NCI-H460 (cell line): ENCODE results near the gene GID8. TPM values are rescaled to one million over a fixed set of nuclear protein-coding genes. Genes with fewer than 3 reads are reported as not detected.

Experiments
- DNase-seq: peaks from one replicate; pipeline ENCODE4 v3.0.0-alpha.2; 2016; ENCODE audit warnings: low read depth; ENCODE audit errors: extremely low read depth
- total RNA-seq: library from RNA; depleted of rRNA; stranded (reverse); fragments of >200 nt; shearing (Covaris generic); gene quantifications from 2 replicates; pipeline ENCODE4 v1.2.3, GENCODE V29; 2014

GID8 gene
- total RNA-seq, 1 experiment from 2014 or later = 22.6 TPM

DNA sequence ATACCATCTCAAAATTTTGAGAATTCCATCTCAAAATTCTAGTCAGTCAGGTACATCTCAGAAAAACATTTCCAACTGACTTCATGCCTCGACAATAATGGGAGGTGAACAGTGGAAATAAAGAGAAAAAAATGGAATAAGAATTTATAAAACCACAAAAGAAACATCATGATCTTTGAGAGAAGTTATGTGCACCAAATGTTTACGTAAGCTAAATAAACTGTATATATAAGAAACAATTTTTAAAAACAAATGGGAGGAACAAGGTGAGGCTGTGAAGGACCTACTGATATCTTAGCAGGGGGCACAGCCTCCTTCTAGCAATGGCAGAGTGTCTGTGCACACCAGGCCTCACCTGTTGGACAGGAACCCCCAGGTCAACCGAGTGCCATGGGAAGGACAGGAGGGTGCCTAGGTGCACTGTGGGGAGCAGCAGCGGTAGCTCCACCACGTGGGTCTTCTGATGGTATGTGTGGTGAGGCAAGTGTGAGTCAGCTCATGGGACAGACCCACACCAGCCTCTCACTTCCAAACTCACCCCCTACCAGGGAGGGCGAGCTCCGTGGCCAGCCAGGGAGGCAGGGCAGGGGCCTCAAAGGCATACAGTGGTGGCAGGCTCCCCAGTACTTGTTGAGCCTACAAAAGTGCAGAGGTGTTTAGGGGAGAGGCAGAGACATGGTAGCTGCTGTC is 34.9 kb upstream of the GID8 start:
- no peak for DNase-seq

DNA sequence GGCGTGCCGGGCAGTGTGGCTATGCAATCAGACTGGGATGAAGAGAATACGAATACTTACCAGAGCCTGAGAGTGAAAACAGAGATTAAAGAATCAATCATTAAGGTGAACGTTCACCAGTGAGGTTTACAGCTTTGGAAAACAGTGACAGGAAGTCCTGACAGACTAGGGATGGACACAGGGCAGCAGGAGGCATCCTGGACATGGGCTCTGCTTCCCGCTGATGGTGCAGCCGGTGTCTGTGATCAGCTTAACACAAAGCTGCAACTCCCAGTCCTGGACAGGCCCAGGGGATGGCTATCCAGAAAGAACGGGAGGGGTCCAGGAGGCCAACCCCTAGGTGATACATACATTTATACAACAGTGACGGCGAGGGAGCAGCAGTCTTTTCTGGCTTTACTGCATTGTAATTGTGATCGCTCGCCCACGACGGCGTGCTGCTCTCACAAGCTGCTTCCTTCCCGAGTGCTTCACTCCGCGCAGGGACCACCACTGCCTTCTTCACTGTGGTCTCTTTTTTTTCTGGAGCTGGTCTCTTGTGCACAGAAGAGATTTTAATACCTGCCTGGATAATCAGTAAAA is 32.3 kb upstream of the GID8 start:
- no peak for DNase-seq

DNA sequence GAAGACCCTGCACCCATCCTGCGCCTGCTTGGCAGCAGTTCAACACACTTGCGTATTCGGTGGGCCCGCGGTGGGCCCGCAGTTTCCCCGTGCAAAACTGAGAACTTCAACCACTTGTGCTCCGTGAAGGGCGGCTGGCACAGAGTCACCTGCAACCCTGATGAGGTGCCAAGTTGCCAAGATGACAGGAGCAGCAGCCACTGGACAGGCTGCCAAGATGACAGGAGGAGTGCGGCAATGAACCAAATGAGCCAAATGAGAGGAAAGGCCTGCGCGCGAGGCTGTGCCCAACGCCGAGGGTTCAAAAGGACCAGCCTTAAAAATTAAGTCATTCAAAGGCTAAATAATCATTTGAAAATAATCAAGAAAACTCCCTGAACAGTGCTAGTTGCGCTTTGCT is 31.7 kb upstream of the GID8 start:
- no peak for DNase-seq

DNA sequence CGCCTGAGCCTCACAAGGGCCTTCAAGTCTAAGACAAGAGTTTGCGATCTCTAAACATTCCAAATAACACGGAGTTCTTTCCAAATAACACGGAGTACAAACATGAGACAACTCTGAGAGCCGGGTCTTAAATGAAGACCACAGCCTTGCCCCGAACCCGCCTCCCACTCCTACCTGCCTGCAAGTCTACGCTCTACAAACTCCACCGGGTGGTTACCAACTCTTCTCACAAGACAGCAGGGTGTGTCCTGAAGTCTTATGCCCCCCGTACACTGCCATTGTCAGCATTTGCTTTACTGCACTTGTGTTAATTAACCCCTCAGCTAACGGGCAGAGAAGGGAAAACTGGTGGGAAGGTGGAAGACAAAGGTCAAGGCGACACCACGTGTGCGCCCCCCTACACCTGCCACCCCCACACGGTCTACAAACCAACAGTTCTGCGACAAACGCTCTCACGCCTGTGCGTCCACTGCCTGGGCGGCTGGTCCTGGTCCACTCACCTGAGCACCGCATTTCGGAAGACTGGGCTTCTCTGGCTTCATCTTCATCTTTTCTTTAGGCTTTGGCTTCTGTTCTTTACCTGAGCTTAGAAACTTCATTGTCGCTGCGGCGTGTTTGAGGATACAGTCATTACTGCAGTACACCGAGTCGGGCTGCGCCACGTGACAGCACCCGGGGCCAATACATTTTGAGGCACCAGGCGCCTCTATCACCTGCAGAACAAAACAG is 31.1 kb upstream of the GID8 start:
- DNase-seq = no peak

DNA sequence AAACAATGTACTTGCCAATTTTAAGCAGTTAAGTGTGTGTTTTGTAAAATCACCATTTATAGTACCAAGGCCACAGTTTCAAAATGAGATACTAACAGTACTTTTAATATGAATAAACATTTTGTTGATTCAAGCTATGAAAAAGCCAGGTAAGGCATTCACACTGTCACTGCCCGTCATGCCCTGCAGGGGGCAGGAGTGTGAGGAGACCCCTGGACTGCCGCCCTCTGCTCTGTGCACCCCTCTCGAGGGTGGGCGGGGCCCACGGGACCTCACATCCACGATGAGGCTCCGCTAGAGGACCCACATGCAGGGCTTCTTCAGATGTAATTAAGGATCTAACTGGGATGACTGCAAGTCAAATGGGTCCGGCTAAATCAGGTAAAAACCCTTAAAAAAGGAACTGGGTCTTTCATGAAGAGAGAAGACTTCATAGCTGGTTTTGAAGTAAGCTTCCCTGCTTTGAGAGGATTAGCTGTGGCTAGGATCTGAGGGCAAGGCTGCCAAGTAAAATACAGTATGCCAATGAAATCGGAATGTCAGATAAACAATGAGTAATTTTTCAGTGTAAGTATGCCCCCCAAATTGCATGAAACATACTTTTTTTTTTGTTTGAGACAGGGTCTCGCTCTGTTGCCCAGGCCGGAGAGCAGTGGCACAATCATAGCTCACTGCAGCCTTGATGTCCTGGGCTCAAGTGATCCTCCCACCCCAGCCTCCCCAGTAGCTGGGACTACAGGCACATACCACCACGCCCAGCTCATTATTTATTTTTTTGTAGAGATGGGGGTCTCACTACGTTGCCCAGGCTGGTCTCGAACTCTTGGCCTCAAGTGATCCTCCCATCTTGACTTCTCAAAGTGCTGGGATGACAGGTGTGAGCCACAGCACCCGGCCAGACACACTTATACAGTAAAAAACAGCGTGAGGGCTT is 30.3 kb upstream of the GID8 start:
- DNase-seq = no peak

DNA sequence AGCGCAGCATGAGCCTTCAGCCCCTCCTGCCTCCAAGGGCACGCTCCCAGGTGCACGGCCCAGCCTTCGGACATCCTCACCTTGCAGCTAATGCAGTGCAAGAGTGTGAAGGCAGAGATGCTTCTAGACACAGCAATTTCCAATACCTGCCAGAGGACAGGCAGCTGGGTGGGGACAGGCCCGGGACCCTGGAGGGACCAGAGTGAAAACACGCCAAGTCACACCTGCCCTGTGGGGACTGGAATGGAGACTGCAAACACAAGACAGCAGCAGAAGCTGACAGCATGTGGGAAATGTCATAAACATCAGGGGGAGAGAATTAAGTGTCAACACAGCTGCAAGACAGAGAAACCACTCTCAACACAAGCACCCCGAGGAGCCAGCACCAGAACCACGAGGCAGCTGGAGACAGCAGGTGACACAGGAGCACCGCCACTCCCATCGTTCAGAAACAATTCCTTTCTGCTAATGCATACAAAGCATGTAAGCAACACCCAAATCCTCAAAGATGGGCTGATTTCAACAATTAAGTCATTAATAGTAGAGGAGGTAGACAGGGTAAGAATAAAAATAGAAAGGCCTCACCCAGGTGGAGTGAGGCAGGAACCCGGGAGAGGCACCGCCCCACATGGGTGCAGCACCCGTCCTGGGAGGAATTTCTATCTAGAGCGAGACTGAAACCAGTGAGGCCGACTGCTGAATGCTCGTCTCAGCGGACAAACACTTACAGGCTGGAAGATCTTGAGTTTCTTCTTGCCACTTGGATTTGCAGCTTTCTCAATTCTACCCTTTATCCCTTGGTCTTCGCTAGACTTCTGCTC is 28.8 kb upstream of the GID8 start:
- no peak for DNase-seq

DNA sequence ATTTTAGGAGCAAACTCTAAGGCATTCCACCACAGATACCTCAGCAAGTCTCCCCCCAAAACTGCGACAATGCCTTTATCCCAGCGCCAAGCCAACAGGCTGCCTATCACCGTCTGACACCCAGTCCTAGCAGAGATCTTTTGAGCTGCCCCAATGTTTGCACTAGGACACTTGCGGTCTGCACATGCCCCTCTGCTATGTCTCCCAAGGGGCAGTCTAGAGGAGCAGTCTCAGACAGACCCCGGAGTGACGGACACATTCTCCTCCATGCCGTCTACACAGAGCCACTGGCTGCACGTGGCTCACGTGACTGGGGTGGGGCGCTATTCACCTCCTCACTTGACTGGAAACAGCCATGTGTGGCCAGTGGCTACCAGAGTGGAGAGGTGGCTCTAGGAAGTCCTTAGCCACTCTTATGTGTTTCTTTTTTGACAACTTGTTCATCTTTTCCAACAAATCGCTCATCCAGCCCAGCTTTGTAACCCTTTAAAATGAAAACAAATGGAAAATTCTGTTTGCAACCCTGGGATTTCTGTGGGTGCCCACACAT is 27.7 kb upstream of the GID8 start:
- no peak for DNase-seq

DNA sequence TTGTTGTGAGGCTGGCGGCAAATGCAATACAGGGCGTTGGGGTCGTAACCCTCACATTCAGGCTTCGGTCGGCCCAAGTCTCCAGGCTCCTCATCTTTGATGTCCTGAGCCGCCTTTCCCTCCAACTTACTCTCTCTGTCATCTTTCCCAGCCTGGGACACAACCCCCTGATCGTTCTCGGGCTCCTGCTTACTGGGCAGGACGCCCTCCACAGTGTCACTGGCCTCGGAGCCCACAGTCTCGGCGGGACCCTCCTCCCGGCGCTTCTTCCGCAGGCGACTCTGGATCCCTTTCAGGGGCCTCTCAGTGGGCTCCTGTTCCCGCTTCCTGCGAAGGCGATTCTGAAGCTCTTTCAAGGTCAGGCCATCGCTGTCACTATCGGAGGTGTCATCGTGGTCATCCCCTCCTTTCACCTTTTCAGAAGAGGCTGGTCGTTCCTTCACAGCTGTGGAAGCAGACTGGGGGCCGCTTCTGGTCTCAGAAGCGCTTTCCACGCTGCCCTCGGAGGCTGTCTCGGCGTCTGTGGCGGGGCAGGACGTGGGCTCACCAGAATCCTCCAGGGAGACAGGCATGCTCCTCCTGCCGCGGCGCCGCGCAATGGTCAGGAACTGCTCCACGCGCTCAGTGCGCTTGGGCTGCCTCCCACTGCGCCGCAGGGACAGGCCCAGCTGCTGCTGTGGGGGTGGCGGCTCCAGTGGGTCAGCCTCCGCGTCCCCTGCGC is 27.0 kb upstream of the GID8 start:
- DNase-seq = no peak

DNA sequence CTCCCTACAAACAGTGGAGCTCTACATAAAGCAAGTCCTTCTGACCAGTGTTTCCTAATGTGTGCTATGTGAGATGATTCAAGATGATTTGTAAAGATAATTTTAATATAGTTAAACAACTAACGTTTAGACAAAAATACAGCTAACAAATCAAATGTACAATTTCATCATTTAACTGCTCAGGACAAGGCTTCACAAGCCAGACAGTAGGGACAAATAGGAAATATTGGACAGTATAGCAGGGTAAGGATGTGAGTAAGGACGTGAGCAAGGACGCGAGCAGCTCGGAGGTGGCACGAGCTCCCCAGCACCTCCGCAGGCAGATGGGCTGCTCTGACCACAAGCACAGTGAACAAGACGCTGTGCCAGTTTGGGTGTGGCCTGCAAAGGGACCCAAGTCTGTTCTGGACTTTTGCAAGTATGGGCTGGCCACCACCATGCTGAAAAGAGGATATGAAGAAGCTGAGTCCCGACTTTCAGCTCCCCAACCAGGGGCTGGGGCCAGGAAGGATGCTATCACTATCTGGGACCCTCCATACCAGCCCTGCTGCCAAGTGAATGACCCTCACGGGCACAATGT is 26.2 kb upstream of the GID8 start:
- no peak for DNase-seq

DNA sequence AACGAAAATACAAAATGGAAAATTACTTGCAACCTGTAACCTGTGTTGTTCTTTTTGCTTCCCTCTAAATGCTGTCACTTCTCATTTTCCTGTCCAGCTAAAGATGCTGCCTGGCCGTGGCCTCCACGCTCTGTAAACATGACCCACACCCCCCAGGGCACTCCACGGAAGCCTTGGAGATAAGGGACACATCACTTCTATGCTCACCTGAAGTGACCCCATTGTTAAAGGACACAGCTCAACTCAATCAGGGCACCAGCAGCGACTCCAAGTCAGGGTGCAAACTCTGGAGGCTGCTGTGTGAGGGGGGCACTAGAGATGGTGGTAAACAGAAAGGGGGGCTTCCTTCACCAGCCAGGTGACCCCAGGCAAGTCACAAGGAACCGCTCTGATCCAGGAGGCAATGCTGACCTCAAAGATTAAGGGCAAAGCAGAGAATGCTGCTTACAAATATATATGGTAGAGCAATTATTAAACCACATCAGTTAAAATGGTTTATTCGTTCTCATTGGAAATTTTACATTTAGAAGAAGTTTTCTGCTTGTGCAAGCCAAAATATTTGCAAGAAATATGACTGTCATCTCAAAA is 24.8 kb upstream of the GID8 start:
- no peak for DNase-seq

DNA sequence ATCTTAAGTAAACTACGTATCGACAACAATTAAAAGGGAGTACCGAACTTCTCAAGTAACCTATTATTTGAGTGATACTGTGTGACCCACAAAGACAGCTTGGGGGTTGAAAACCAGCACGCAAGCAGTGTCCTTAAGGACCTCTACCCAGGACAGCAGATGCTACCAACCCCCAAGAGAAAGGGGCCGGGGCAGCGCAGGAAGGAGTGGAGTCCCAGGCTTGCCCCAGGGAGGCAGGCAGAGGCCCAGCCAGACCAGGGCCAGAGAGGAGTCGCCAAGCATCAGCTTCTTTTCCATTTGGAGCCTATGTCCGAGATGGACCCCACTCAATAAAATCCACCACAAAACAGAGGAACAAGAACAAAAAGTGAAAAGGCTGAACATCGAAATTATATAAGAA is 23.5 kb upstream of the GID8 start:
- no peak for DNase-seq

DNA sequence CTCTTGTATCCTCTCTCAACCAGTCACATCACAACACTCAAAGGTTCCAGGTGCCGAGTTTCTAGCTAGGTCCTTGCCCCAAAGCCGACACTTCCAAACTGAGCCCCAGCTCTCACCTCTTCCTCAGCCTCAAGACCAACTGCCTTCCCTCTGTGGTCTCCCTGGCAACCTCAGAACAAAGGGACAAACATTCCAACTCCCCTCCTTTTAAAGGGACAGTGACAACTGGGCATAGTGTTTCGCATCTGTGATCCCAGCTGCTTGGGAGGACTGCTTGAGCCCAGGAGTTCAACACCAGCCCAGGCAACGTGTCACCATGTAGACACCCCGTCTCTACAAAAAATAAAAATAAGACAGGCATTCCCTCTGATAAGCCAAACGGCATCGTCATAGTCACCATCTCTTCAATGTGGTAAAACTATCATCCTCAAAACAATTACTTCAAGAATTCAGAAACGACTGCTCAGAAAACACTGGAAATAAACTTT is 22.9 kb upstream of the GID8 start:
- no peak for DNase-seq

DNA sequence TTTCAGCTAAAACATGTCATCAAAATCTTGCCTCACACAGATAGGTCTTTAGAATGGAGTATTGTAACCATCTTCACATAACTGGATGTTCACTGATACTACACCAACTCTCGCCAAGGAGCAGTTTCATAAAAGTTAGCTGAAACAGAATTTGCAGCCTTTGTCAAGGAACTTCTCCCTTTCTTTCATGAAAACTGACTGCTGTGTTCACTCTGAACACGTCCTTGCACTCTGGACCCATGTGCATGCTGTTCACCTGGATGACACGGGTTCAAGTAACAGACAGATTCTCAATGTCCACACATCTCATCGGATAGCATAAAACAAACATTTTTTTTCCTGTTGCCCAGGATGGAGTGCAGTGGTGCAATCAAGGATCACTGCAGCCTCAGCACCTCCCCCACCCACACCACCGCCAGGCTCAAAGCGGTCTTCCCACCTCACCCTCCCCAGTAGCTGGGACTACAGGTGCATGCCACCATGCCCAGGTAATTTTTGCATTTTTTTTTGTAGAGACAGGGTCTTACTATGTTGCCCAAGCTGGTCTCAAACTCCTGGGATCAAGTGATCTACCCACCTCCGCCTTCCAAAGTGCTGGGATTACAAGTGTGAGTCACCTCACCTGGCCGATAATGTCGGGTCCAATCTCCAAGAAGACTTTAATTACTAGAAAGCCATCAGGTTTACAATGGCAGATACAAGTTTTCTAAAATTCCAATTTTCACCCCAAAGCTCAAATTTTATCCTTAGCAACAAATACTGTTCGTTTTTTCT is 21.1 kb upstream of the GID8 start:
- DNase-seq = no peak

DNA sequence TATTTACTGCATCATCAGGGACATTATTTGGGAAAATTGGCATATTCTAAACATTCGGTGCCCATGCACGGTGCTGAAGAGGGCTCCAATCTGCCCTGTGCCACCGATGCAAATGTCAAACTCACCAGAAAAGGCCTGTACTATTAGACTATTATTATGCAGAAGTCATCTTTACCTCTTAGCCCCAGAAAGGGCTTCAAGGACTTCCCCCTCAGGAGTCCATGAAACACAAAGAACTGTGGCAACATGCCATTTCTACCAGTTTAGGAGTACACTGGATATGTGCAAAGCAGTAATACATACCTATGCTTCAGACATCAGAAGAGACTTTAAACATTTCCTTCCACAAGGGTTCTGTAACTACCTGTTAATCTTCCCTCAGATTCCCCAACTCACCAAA is 20.2 kb upstream of the GID8 start:
- DNase-seq = no peak

DNA sequence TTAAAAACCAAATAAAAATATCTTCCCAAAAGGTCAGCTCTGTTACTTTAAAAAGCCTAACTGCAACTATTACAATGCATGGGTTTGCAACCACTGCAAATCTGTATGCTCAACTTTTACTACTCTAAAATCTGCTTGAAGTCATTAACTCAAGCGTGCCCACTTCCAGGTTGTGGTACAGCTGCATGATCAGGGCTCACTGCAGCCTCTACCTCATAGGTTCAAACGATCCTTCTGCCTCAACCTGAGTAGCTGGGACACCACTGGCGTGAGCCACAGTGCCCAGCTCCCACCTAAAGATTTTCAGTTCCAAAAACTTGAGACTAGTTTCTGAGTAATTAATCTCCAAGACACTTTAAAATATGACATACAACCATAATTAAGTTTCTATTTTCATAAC is 19.8 kb upstream of the GID8 start:
- no peak for DNase-seq

DNA sequence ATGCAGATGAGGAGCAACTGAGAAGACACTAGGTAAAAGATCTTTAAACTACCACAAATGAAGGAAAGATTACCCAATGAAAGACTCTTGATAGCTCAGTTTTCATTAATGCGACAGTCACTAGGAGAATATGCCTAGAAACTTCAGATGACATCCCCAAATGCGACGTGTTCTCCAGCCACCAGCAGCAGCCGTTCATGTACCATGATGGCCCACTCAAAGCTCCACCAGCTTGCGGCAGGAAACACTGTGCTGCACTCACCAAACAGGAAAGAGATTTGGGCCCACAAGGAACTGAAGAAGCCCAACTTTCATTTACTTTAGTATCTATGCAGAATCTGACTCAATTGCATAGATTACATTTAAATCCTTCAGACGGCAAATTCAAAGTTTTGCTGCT is 19.1 kb upstream of the GID8 start:
- no peak for DNase-seq

DNA sequence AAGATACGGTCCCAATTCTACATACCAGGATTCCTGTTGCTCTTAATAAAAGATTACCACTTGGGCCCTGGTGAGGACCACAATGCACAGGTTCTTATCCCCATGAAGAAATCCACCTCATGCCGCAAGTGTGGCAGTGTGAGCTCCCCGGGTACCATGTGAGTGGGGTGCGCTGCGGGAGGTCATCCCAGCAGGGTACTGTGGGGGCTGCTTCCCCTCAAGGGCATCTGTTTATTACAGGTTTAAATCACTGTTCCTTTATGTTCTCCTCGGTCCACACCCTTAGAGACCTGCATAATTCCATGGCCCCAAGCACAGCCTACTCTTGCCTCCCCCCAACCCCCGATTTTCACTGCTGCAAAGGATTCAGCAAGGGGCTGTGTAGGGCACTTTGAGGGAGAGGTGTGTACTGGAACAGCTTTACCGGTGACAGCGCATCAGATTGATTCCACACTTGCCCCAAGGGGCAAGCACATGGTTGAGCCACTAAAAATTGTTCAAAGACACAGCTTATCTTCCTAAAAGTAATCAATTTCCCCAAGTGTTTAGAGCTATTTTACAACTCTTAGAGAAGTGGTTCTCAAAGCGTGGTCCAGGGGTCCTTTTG is 17.8 kb upstream of the GID8 start:
- no peak for DNase-seq
